Inflammatory macrophage treated with lipopolysaccharide for 1 hour (primary cell): ENCODE data around the gene TRAP1.

Source experiments
- DNase-seq, 2 donors: peaks; one replicate each; pipeline ENCODE4 v3.0.0-alpha.2; 2020 to 2022

The TRAP1 gene

DNA sequence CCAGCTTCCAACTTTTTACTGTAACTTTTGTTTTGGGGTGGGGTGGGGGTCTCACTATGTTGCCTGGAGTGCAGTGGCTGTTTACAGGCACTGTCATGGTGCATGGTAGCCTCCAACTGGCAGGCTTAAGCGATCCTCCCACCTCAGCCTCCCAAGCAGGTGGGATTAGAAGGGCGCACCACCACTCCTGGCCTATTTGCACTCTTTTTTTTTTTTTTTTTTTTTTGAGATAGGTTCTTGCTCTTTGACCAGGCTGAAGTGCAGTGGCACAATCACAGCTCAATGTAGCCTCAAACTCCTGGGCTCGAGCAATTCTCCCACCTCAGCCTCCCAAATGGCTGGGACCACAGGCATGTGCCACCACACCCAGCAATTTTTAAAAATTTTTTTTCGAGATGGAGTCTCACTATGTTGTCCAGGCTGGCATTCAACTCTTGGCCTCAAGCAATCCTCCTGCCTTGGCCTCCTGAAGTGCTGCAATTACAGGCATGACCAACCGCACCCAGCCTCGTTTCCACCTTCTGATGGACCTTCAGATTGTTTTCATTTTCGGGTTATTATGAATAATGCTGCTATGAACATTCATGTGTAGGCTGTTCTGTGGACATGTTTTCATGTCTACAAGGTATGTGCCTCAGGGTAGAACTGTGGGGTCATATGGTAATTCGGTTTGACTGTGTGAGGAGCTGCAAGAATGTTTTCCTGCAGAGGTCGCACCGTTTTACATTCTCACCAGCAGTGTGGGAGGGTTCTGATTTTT lies 10.9 kb downstream of the TRAP1 start:
- no peak for DNase-seq

DNA sequence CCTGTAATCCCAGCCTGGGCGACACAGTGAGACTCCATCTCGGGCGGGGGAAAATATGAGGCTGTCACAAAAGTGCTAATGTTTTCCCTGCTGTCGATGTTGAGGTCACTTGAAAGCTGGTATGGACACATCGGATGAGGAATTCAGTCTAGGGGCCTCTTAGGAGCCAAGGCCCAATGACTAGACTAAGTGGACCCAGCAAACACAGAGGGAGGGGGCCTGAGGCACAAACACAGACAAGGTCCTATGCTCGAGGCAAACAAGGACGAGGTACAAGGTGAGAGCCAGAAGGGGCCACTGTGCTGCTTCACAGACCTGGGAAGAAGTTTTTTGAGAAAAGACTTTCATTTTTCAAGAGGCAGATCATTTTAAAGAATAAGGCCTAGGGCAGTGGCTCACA lies 15.2 kb downstream of the TRAP1 start:
- no peak for DNase-seq

DNA sequence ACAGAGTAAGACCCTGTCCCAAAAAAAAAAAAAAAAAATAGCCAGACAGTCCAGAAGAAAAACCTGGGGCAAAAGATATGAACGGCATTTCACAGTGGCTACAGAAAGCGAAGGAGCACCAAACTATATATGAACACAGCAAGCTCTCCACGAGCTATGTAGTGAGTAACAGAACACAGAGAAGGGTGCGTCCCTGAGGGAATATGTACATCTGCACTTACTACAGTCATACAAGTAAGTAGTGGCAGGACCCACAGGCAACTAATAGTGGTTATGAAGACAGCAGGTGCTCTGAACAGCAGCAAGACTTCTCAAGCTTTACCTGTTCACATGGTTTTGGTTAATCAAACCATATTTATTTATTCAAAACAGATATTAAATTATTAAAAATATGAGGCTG lies 15.8 kb downstream of the TRAP1 start:
- DNase-seq, result no peak

- DNase-seq, result no peak
Observed at GRCh38 chr16:3698941-3699340, 18.4 kb downstream of the TRAP1 start.

DNA sequence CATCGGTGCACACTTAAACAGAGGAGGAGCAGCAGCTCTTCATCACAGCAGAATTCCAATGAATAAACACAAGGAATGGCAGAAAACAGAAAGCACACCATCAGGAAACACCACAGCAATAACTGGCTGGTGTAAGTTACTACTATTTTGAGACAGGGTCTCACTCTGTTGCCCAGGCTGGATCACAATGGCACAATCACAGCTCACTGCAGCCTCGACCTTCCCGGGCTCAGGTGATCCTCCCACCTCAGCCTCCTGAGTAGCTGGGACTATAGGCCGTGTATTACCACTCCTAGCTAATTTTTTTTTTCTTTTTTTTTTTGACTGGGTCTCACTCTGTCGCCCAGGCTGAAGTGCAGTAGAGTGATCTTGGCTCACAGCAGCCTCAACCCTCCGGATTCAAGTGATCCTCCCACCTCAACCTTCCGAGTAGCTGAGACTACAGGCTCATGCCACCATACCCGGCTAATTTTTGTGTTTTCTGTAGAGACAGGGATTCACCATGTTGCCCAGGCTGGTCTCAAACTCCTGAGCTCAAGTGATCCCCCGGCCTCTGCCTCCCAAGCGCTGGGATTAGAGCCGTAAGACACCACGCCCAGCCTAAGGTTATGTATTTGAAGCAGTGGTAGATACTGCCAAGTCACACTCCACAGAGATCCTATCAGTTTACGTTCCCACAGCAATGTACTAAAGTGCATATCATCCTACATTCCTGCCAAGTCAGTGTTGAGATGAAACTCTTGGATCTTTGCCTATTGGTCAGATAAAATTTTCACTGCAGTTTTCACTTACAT lies 20.7 kb downstream of the TRAP1 start:
- DNase-seq, result no peak

GRCh38 chr16:3695610-3696369 lies 21.5 kb downstream of the TRAP1 start:
- peak in 1 of 2 donors; percentile 17 for DNase-seq

DNA sequence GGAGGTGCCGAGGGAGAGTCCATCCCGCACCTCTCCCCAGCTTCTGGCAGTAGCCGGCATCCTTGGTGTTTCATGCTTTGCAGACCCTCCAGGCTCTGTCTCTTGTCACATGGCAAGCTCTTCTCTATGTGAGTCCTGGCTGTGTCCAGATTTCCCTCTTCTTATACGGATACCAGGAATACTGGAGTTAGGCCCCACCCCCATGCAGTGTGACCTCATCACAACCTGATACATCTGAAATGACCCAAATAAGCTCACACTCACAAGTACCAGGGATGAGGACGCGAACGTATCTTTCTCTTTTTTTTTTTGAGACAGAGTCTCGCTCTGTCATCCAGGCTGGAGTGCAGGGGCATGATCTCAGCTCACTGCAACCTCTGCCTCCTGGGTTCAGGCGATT lies 23.3 kb downstream of the TRAP1 start:
- DNase-seq, result no peak

- no peak for DNase-seq
Observed at GRCh38 chr16:3691761-3692160, 25.6 kb downstream of the TRAP1 start.

DNA sequence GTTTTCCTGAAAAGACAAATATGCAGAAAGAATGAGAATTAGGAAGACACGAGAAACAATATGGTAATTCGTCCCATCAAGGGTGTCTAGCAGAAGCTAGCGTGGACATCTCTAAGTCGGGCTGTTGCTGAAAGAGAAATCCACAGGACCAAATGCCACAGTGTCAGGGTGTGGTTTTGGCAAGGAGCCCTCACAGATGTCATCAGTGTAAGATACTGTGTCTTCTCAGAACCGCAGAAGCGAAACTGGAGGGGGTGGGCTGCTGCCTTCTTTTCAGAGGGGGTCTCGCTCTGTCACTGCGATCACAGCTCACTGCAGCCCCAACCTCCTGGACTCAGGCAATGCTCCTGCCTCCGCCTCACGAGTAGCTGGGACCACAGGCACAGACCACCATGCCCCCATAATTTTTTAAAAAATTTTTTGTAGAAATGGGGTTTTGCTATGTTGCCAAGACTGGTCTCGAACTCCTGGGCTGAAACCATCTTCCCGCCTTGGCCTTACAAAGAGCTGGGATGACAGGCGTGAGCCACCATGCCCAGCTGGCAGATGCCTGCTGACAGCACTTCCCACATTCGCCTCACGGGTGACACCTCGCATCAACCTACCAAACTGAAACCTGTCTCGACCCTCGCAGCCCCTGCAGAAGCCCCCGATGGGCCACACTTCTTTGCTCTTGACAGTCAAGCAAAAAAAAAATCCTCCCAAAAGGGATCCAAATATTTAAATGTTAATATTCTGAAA lies 26.2 kb downstream of the TRAP1 start:
- no peak for DNase-seq

DNA sequence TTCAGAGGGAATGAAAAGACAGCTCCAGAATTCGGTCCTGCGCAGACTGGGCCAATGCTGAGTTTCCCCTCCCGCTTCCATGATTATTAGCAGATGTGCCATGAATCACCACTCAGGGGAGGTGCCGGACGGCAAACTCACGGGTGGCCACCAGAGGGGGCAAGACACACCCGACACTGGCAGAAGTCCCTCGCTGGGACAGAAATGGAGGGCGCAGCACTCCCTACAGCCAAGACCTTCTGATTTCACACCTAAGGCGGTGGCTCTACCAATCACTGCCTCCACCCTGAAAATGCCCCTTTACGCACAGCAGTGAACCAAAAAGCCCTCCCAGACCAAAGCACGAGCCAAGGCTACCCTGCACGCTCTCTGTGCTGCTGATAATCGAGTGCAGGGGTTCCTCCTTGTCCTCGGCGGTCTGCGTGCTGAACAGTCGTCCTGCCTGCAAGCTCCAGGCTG lies 26.8 kb downstream of the TRAP1 start:
- peak; percentile 68 to 87 for DNase-seq

DNA sequence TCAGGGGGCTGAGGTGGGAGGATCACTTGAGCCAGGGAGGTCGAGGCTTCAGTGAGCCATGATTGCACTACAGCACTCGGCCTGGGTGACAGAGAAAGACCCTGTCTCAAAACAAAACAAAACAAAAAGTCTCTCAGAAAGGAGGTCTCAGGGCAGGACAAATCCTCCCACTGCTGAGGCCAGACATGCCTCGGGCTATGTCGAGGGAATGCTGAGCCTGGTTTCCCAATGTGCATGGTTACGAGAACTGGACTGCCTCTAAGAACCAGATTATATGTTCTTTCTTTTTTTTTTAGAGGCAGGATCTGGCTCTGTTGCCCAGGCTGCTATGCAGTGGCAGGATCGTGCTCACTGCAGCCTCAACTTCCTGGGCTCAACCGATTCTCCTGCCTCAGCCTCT lies 27.6 kb downstream of the TRAP1 start:
- no peak for DNase-seq

- no peak for DNase-seq
Observed at GRCh38 chr16:3687792-3688191, 29.5 kb downstream of the TRAP1 start.

DNA sequence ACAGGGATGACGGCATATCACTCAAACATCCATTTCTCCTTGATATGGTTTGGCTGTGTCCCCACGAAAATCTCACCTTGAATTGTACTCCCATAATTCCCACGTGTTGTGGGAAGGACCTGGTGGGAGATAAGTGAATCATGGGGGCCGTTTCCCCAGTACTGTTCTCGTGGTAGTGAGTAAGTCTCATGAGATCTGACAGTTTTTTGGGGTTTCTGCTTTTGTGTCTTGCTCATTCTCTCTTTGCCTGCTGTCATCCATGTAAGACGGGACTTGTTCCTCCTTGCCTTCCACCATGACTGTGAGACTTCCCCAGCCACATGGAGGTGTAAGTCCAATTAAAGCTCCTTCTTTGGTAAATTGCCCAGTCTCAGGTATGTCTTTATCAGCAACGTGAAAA lies 30.3 kb downstream of the TRAP1 start:
- DNase-seq, result peak in 1 of 2 donors; percentile 56

- DNase-seq, result no peak
Observed at GRCh38 chr16:3681206-3681605, 36.1 kb downstream of the TRAP1 start.

DNA sequence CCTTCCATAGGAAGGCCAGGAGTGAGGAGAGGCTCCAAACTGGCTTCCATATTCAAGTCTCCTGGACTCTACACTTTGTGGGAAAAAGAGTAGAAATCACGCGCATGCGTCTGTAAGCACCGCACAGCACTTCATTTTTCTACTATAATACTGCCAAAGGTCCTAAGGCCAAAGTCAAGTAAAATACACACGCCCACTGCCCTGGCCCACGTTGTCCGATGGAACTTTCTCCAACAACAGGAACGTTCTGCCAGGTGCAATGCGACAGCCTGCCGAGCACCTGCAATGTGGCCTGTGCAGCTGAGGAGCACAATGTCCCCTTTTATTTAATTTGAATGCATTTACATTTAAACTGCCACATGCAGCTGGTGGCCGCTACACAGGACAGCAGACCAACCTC lies 39.3 kb downstream of the TRAP1 start:
- no peak for DNase-seq

GRCh38 chr16:3675601-3676130 lies 41.7 kb downstream of the TRAP1 start:
- DNase-seq, result no peak

GRCh38 chr16:3674513-3675295 lies 42.6 kb downstream of the TRAP1 start:
- DNase-seq, result no peak

GRCh38 chr16:3673676-3674377 lies 43.5 kb downstream of the TRAP1 start:
- no peak for DNase-seq

DNA sequence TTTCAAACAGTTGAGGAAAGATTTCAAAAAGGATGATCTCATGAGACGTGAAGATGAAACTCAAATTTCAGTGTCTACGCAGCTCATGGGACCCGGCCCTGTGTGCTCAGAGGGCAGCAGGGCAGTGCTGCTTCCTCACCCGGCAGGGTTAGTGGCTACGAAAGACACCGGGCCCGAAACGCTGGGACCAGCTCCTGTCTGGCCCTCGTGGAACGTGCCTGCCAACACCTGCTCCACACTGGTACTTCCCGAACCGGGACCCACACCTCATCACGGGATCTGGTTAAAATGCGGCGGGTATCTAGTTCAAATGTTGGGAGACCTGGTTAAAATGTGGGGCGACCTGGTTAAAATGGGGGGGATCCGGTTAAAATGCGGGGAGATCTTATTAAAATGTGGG lies 44.1 kb downstream of the TRAP1 start:
- no peak for DNase-seq

DNA sequence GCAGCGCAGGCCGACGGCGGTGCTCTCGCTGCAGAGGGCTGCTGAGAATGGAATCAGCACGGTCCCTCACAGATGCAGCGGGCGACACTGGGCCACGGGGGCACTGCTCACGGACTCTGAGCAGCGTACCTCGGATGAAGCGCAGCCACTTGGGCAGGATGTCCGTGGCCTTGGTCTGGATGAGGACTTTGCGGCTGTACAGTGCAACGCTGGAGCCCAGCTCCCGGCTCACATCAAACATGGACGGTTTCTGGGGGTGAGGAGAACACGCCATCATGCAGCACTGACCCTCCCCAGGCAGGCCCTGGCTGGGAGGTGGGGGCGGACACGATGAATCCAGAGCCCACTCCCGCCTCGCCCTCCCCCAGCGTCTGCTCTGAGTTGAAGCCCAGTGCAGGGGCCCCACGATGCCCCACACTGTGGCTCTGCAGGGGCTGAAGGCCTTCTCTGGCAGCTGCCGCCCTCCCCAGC lies 44.7 kb downstream of the TRAP1 start:
- no peak for DNase-seq

- DNase-seq, result no peak
Observed at GRCh38 chr16:3671424-3671823, 45.9 kb downstream of the TRAP1 start.
